Mesothelial cell of epicardium (in vitro differentiated cells): ENCODE measurements around the gene EEFSEC. TPM values are rescaled to one million over a fixed set of nuclear protein-coding genes. Genes with fewer than 3 reads are reported as not detected.

ENCODE experiments used
- DNase-seq, 2 experiments: peaks; one replicate each; pipeline ENCODE4 v3.0.0; 2021; ENCODE audit warnings: low spot score in 2 of 2; ENCODE audit not compliant: unreplicated experiment in 2 of 2
- H3K27ac Mint-ChIP-seq: 2 replicates; pipeline ENCODE4 v1.8.0; 2021; ENCODE audit warnings: mixed read lengths
- H3K27me3 Mint-ChIP-seq: 2 replicates; pipeline ENCODE4 v1.8.0; 2021; ENCODE audit warnings: low read depth, mixed read lengths
- H3K36me3 Mint-ChIP-seq: 2 replicates; pipeline ENCODE4 v1.8.0; 2021; ENCODE audit warnings: mixed read lengths
- H3K4me1 Mint-ChIP-seq: 2 replicates; pipeline ENCODE4 v1.8.0; 2021; ENCODE audit warnings: mixed read lengths
- H3K4me3 Mint-ChIP-seq: 2 replicates; pipeline ENCODE4 v1.8.0; 2021; ENCODE audit warnings: mild to moderate bottlenecking, moderate library complexity, mixed read lengths
- H3K9me3 Mint-ChIP-seq: 2 replicates; pipeline ENCODE4 v1.8.0; 2021; ENCODE audit warnings: mixed read lengths
- CTCF ChIP-seq: fragments of 200-600 bp; sonication (generic); IDR thresholded peaks from one replicate; pipeline ENCODE4 v1.5.0; 2021; ENCODE audit warnings: antibody characterized with exemption; ENCODE audit not compliant: unreplicated experiment
- total RNA-seq: library from RNA; stranded (reverse); gene quantifications from 3 replicates; pipeline ENCODE4 v1.2.1, GENCODE V29; 2021

Gene EEFSEC
- total RNA-seq, 1 donor from 2014 or later, result 19.4 TPM

DNA sequence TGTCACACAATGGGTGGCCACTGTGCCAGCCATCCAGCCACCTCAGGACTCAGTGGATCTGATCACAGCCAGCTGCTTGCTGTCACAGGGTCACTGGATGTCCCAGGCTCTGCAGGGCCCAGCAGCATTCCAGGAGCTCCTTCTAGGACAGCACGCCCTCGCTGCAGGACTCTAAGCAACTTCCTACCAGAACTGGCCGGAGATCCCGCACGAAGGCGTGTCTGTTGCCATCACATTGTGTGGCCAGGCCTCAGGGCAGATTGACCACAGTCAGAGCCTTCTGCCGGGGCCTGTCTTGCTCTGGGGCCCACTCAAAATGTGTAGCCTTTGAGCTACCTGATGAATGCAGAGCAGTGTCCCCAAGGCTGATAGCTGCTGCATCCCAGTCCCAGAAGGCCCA is 288.8 kb downstream of the EEFSEC start:
- Mint-ChIP-seq H3K9me3 (peaks cover 15% of the 10 kb centered on the region), H3K4me1 (no peaks in the 10 kb centered on the region), H3K36me3 (no peaks in the 10 kb centered on the region), H3K4me3 (no peak overlapping the region), H3K27ac (no peak overlapping the region), H3K27me3 (peaks cover 3% of the 10 kb centered on the region)
- TF ChIP-seq CTCF, result no peak
- DNase-seq, result no peak

DNA sequence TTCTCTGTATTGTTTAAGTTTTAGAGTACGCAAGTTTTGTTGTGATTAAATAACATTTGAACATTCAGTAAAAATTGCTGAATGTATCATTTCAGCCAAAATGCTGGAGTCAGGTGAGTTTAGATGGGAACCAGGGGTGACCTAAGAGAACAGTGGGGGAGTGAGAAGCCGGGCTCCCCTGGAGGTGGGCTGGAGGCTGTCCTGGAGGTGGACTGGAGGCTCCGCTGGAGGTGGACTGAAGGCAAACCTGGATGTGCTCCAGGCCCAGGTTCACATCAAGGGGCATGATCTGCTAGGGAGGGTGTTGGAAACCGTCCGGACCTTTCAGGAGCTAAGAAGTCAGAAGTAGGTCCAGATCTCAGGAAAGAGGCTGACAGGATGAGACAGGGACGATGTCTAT is 289.7 kb downstream of the EEFSEC start:
- TF ChIP-seq CTCF, result no peak
- Mint-ChIP-seq H3K27me3 (peaks cover 3% of the 10 kb centered on the region), H3K4me1 (no peaks in the 10 kb centered on the region), H3K36me3 (no peaks in the 10 kb centered on the region), H3K27ac (no peak overlapping the region), H3K9me3 (peaks cover 13% of the 10 kb centered on the region), H3K4me3 (no peak overlapping the region)
- no peak for DNase-seq

DNA sequence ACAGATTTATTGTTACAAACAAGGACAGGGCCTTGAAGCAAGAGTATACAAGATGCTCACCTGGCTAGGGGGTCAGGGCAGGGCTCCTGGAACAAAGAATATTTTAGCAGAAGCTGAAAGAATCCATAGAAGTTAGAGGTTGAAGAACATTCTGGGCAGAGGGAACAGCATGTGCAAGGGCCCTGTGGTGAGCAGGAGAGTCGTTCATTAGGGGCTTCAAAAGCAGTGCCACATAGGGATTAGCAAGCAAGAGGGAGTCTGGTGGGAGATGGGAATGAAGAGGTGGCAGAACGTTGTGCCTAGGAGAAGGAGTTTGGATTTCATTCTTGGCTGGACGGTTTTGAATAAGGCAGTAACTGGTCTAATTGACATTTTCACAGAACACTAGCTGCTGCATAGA is 290.5 kb downstream of the EEFSEC start:
- H3K27ac Mint-ChIP-seq, result no peak overlapping the region
- no peak for DNase-seq
- H3K36me3 Mint-ChIP-seq, result no peaks in the 10 kb centered on the region
- H3K4me1 Mint-ChIP-seq, result peaks cover 4% of the 10 kb centered on the region
- no peak for TF ChIP-seq CTCF
- peaks cover 13% of the 10 kb centered on the region for H3K9me3 Mint-ChIP-seq
- H3K27me3 Mint-ChIP-seq, result peaks cover 3% of the 10 kb centered on the region
- H3K4me3 Mint-ChIP-seq, result no peak overlapping the region

DNA sequence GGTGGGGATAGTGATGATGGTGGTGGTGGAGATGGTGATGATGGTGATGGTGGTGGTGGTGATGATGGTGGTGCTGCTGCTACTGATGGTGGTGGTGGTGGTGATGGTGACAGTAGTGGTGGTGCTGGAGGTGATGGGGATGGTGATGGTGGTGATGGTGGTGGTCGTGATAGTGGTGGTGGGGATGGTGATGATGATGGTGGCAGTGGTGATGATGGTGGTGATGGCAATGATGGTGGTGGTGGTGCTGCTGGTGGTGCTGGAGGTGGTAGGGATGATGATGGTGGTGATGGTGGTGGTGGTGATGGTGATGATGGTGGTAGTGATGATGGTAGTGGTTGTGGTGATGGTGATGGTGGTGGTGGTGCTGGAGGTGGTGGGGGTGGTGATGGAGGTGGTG is 292.1 kb downstream of the EEFSEC start:
- Mint-ChIP-seq H3K9me3 (peaks cover 13% of the 10 kb centered on the region), H3K4me1 (peaks cover 5% of the 10 kb centered on the region), H3K27ac (no peak overlapping the region), H3K36me3 (no peaks in the 10 kb centered on the region), H3K27me3 (no peaks in the 10 kb centered on the region), H3K4me3 (no peak overlapping the region)
- DNase-seq, result no peak
- TF ChIP-seq CTCF, result no peak

DNA sequence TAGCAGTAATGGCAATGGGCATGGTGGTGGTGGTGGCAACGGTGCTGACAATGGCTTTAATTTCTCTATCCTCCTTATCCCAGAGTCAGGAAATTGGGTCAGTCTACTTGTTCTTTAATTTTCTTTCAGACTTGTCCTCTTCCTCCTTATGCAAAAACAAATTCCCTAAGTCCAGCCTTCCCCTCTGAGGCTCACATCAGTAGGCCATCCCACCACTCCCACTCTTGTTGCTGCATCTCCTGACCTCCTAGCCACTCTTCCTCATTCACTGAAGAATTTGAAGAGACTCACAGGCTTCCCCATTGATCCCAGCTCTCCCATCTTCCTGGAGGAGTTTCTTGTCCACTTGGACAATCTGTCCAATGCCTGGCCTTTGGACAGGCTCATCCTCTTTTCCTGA is 293.5 kb downstream of the EEFSEC start:
- H3K27me3 Mint-ChIP-seq, result no peaks in the 10 kb centered on the region
- no peaks in the 10 kb centered on the region for H3K36me3 Mint-ChIP-seq
- no peak for DNase-seq
- peaks cover 13% of the 10 kb centered on the region for H3K9me3 Mint-ChIP-seq
- no peak overlapping the region for H3K4me3 Mint-ChIP-seq
- no peak overlapping the region for H3K27ac Mint-ChIP-seq
- peaks cover 5% of the 10 kb centered on the region for H3K4me1 Mint-ChIP-seq
- no peak for TF ChIP-seq CTCF

DNA sequence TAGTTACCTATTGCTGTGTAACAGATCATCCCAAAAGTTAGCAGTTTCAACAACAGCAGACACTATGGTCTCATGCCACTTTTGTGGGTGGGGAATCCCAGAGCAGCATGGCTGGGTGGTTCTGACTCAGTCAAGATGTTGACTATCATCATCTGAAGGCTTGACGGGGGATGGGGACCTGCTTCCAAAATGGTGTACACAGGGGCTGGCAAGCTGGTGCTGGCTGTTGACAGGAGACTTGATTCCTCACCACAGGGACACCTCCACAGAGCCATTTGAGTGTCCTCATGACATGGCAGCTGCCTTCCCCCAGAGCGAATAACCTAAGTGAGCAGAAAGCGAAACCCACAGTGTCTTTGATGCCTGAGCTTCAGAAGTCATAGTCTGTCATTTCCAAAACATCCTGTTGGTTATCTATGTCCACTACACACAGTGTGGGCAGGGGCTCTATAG is 294.3 kb downstream of the EEFSEC start:
- no peak for DNase-seq
- Mint-ChIP-seq H3K27me3 (no peaks in the 10 kb centered on the region), H3K9me3 (peaks cover 13% of the 10 kb centered on the region), H3K4me3 (no peak overlapping the region), H3K4me1 (peaks cover 5% of the 10 kb centered on the region), H3K36me3 (no peaks in the 10 kb centered on the region), H3K27ac (no peak overlapping the region)
- TF ChIP-seq CTCF, result no peak
